Adrenal gland (tissue), 5 donors: ENCODE data around the gene SMARCC1.

Source experiments
- CTCF ChIP-seq, 6 experiments: fragments of 450-650 bp in 4 of 6; fragments of 200-600 bp in 2 of 6; sonication (generic) in 1 of 6; IDR thresholded peaks; 1 replicate in 5 of 6; 2 replicates in 1 of 6; pipeline versions ENCODE4 v1.5.1 to v1.8.0; 2016 to 2021; ENCODE audit warnings: antibody characterized with exemption in 6 of 6, mild to moderate bottlenecking in 2 of 6, moderate library complexity in 1 of 6
- POLR2A ChIP-seq, 2 donors: fragments of 450-650 bp; IDR thresholded peaks; one replicate each; pipeline ENCODE4 v1.6.1; 2017; ENCODE audit warnings: antibody characterized with exemption in 2 of 2, mild to moderate bottlenecking in 2 of 2, moderate library complexity in 1 of 2
- donor health status: DM: no; HTN: no; CAD: no.

DNA sequence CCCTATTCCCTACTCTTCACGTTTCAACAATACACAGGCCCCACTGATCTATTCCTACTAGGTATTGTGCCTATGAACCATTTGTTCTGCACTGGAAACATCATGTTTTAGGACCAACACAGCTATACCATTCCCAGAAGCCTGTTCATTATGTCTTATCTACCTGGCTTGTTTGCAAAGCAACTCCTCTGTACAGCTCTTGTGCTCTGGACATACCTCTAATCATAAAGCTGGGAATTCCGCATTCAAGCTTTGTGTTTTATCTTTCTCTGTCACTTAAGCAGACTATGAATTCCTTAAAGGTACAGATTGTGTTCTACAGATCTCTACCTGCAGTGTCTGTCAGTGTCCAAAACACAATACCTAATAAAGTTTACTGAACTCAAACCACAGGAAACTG lies 115.6 kb downstream of the SMARCC1 start:
- no peak for TF ChIP-seq CTCF (IDR thresholded peaks at IDR 0.05)
- no peak for TF ChIP-seq POLR2A (IDR thresholded peaks at IDR 0.05)
